Chondrocyte (in vitro differentiated cells): Measurements from ENCODE around the gene TRAF3. TPM values are rescaled to one million over a fixed set of nuclear protein-coding genes. Genes with fewer than 3 reads are reported as not detected.
A peak's percentile ranks its signal among the peaks of the same experiment; 100 is the strongest.

Experiments
- DNase-seq: peaks from one replicate; pipeline ENCODE4 v3.0.0; 2021; ENCODE audit warnings: mixed read lengths, low spot score
- H3K27ac Mint-ChIP-seq: one replicate; pipeline ENCODE4 v1.8.0; 2021; ENCODE audit warnings: mild to moderate bottlenecking, moderate library complexity, mixed read lengths; ENCODE audit not compliant: unreplicated experiment
- H3K27me3 Mint-ChIP-seq: 2 replicates; pipeline ENCODE4 v1.8.0; 2021; ENCODE audit warnings: low read depth, mixed read lengths
- H3K36me3 Mint-ChIP-seq: 2 replicates; pipeline ENCODE4 v1.8.0; 2021; ENCODE audit warnings: low read depth, mixed read lengths
- H3K4me1 Mint-ChIP-seq: 2 replicates; pipeline ENCODE4 v1.8.0; 2021; ENCODE audit warnings: low read depth, mild to moderate bottlenecking, mixed read lengths
- H3K4me3 Mint-ChIP-seq: one replicate; pipeline ENCODE4 v1.8.0; 2021; ENCODE audit warnings: mild to moderate bottlenecking, moderate library complexity, mixed read lengths; ENCODE audit not compliant: unreplicated experiment
- H3K9me3 Mint-ChIP-seq: 2 replicates; pipeline ENCODE4 v1.8.0; 2021; ENCODE audit warnings: low read depth, mixed read lengths
- total RNA-seq: library from RNA; stranded (reverse); gene quantifications from 3 replicates; pipeline ENCODE4 v1.2.1, GENCODE V29; 2021
- TF ChIP-seq, protein P1 (sequence below): fragments of 200-600 bp; sonication (generic); IDR thresholded peaks from 2 replicates; pipeline ENCODE4 v1.5.0; 2021; ENCODE audit warnings: antibody characterized with exemption, mild to moderate bottlenecking, moderate library complexity

TRAF3 gene
- total RNA-seq, 1 donor from 2014 or later: 20.1 TPM

DNA sequence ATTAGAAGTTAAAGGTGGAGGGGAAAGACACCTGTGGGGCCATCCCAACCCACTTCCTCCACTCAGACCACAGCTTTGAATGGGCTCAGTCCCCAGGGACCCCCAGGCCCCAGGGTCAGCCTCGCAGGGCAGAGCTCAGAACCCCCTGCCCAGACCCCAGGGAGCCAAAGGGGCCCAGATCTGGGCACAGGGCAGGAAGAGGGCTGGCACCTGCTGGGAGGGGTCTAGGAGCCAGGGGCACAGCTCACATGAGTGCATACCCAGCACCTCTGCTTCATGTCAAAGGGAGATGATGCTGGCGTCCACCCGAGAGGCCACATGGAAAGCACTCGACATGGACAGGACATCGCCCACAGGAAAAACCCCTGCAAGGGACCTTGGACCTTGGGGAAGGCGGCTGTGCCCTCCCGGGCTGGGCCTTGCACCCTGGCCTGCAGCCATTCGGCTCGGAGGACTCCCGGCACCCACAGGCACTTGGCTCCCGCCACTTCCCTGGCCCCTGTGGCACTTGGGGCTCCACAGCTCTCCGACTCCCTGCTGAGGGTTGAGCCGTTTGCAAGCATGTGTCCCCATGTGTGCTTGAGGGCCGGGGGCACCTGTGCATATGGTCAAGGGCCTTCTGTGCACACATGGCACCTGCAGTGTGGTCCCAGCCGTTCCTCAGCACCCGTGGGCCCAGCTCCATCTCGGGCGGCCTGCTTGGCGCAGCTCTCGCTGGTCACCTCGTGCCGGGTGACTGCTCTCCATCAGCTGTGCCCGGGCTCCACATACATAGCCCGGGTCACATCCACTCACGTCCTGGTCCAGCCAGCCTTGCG, 137.4 kb downstream of the TRAF3 start:
- H3K27me3 Mint-ChIP-seq: no peaks in the 10 kb centered on the region
- H3K4me1 Mint-ChIP-seq: no peaks in the 10 kb centered on the region
- no peaks in the 10 kb centered on the region for H3K36me3 Mint-ChIP-seq
- H3K4me3 Mint-ChIP-seq: no peak overlapping the region
- no peak overlapping the region for H3K27ac Mint-ChIP-seq
- TF ChIP-seq, protein P1, sequence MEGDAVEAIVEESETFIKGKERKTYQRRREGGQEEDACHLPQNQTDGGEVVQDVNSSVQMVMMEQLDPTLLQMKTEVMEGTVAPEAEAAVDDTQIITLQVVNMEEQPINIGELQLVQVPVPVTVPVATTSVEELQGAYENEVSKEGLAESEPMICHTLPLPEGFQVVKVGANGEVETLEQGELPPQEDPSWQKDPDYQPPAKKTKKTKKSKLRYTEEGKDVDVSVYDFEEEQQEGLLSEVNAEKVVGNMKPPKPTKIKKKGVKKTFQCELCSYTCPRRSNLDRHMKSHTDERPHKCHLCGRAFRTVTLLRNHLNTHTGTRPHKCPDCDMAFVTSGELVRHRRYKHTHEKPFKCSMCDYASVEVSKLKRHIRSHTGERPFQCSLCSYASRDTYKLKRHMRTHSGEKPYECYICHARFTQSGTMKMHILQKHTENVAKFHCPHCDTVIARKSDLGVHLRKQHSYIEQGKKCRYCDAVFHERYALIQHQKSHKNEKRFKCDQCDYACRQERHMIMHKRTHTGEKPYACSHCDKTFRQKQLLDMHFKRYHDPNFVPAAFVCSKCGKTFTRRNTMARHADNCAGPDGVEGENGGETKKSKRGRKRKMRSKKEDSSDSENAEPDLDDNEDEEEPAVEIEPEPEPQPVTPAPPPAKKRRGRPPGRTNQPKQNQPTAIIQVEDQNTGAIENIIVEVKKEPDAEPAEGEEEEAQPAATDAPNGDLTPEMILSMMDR: no peak
- no peaks in the 10 kb centered on the region for H3K9me3 Mint-ChIP-seq
- peak; percentile 83 for DNase-seq

DNA sequence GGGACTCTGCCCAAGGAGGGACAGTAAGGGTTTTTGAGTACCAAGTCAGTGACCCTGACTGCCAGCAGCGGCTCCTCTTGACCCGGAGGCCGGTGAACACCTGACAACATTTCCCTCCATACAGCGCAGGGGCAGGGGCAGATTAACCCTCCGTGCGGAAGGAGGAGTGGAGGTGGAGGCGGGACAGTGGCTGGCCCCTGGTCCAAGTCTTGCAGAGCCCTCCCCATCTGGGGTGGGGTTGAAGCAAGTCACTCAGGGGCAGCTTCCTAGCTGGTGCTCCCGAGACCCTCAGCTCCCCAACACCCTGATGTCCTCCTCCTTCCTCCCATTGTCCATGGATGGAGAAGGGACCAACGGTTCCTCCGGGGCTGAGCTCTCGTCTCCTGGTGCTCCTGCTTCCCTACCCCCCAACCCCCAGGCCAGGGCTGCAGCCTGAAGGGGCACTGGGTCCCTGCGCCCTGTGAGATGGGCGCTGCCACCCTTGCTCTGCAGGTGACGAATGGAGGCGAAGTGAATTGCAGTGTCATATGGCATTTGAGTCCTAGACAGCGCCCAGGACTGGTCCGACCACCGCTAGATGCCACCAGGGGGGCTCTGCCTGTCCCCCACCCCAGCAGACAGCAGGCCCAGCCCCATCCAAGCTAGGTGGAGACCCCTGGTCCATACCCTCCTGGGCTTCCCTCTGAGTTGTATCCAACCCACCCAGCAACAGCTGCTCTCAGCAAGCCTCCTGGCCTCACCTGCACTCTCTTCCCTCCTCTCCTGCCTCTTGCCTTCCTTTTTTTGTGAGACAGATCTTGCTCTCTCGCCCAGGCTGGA, 138.3 kb downstream of the TRAF3 start:
- DNase-seq: no peak
- H3K27ac Mint-ChIP-seq: no peak overlapping the region
- H3K36me3 Mint-ChIP-seq: no peaks in the 10 kb centered on the region
- H3K4me3 Mint-ChIP-seq: no peak overlapping the region
- H3K4me1 Mint-ChIP-seq: no peaks in the 10 kb centered on the region
- no peaks in the 10 kb centered on the region for H3K9me3 Mint-ChIP-seq
- no peaks in the 10 kb centered on the region for H3K27me3 Mint-ChIP-seq
- TF ChIP-seq, protein P1: no peak

DNA sequence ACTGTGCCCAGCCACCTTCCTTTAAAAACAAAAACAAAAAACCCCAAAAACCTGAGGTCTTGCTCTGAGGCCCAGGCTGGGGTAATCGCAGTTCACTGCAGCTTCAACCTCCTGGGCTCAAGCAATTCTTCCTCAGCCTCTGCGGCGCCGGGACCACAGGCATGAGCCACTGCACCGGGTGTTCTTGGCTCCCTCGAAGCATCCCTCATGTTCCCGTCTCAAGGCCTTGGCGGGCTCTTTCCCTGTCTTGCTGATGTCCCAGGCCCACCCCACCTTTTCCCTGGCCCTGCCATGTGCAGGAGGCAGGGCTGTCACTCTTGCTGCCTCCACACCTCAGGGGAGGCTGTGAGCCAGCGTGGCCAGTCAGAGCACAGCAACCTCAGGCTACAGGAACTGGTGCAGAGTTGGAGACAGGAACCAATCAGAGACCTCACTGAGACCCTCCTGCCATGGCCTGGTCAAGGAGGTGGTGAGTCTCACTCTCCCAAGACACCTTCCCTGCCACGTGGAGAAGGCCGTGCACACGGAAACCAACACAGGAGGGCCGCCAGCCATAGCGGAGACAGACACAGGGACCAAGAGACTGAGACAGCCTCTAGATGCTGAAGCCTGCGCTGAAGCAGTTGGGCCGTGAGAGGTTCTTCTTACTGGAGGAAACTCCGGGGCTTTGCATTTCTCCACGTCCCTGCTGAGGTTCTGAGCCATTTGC, 139.3 kb downstream of the TRAF3 start:
- TF ChIP-seq, protein P1: no peak
- Mint-ChIP-seq H3K27me3 (no peaks in the 10 kb centered on the region), H3K4me3 (no peak overlapping the region), H3K9me3 (no peaks in the 10 kb centered on the region), H3K36me3 (no peaks in the 10 kb centered on the region), H3K27ac (no peak overlapping the region), H3K4me1 (no peaks in the 10 kb centered on the region)
- no peak for DNase-seq

DNA sequence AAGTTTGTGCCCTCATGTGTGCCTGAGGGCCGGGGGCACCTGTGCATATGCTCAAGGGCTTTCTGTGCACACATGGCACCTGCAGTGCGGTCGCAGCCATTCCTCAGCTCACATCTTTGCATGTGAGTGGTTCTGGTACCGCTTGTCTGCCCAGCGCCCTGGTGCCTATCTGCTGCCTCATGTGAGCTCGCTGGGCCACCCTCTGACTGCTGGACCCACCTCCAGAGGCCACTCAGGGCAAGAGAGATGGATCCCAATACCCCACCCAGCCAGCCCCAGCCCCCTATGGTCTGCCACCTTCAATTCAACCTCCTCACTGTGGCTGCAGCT, 139.8 kb downstream of the TRAF3 start:
- H3K4me1 Mint-ChIP-seq: no peaks in the 10 kb centered on the region
- no peaks in the 10 kb centered on the region for H3K9me3 Mint-ChIP-seq
- TF ChIP-seq, protein P1: no peak
- no peak for DNase-seq
- H3K27me3 Mint-ChIP-seq: no peaks in the 10 kb centered on the region
- H3K4me3 Mint-ChIP-seq: no peak overlapping the region
- no peak overlapping the region for H3K27ac Mint-ChIP-seq
- no peaks in the 10 kb centered on the region for H3K36me3 Mint-ChIP-seq
